Measurements from ENCODE around the gene NEMP2.

- TF ChIP-seq ARNTL (CRISPR knock-in tag; IDR thresholded peaks at IDR 0.05; ENCODE audit: borderline replicate concordance, low read depth), result no peak
- TF ChIP-seq BACH2 (CRISPR knock-in tag; IDR thresholded peaks at IDR 0.05; ENCODE audit: borderline replicate concordance), result no peak
- TF ChIP-seq GLIS3 (CRISPR knock-in tag; IDR thresholded peaks at IDR 0.05), result no peak
- no peak for TF ChIP-seq PATZ1 (CRISPR knock-in tag; IDR thresholded peaks at IDR 0.05; ENCODE audit: borderline replicate concordance)
- no peak for TF ChIP-seq ZNF8 (CRISPR knock-in tag; IDR thresholded peaks at IDR 0.05)
These were observed 7.3 kb downstream of the NEMP2 start for GRCh38 chr2:190527214-190527613.
